HL-60 (cell line): ENCODE results near the gene C5orf24.
"Not testable (repeated sequence)": the region's sequence is repeated elsewhere in the genome, so short reads cannot be mapped to it uniquely, and the experiment has no call there.

Experiments used
- DNase-seq, 2 experiments: peaks; one replicate each; pipeline ENCODE4 v3.0.0-alpha.2; 2010 to 2020; ENCODE audit warnings: low read depth in 1 of 2, low spot score in 1 of 2
- H3K27ac ChIP-seq: fragments of 250-450 bp; sonication (Bioruptor Pico); replicated peaks from 2 replicates; pipeline ENCODE4 v1.5.1; 2020; ENCODE audit warnings: mild to moderate bottlenecking, moderate library complexity
- H3K27me3 ChIP-seq: fragments of 250-450 bp; sonication (Bioruptor Pico); 2 replicates; pipeline ENCODE4 v1.5.1; 2021; ENCODE audit warnings: mild to moderate bottlenecking, moderate library complexity; ENCODE audit not compliant: insufficient read depth, poor library complexity, severe bottlenecking
- H3K4me3 ChIP-seq: replicated peaks from 2 replicates; pipeline ENCODE4 v1.5.1; 2011; ENCODE audit warnings: mild to moderate bottlenecking, control low read depth, low read length; ENCODE audit not compliant: insufficient read depth
- GABPA ChIP-seq: IDR thresholded peaks from 2 replicates; pipeline ENCODE4 v1.6.1; 2012; ENCODE audit warnings: low read depth
- POLR2AphosphoS5 ChIP-seq: IDR thresholded peaks from 2 replicates; pipeline ENCODE4 v1.6.1; 2012; ENCODE audit warnings: low read depth
- SPI1 ChIP-seq: IDR thresholded peaks from 2 replicates; pipeline ENCODE4 v1.6.1; 2012; ENCODE audit warnings: low read depth, mild to moderate bottlenecking, borderline replicate concordance
- TF ChIP-seq, protein P1 (sequence below): IDR thresholded peaks from 2 replicates; pipeline ENCODE4 v1.6.1; 2012; ENCODE audit warnings: low read depth; ENCODE audit not compliant: insufficient replicate concordance
- TF ChIP-seq, protein P2 (sequence below): IDR thresholded peaks from one replicate; pipeline ENCODE4 v1.5.1; 2011; ENCODE audit warnings: low read length, control low read depth, inconsistent platforms; ENCODE audit not compliant: insufficient read depth

C5orf24 gene

DNA sequence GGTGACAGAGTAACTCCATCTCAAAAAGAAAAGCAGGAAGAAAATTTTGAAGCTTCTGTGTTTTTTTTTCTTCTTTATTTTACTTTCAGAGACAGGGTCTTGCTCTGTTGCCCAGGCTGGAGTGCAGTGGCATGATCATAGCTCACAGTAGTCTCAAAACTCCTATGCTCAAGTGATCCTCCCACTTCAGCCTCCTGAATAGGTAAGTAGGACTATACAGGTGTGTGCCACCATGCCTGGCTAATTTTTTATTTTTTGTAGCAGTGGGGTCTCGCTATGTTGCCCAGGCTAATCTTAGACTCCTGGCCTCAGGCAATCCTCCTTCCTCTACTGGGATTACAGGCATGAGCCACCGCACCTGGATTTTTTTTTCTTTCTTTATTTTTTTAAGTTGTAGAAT, 10.1 kb upstream of the C5orf24 start:
- Histone ChIP-seq H3K27ac (no peak overlapping the region), H3K27me3 (no peaks in the 10 kb centered on the region), H3K4me3 (no peak overlapping the region)
- TF ChIP-seq GABPA, result no peak
- no peak for TF ChIP-seq POLR2AphosphoS5
- TF ChIP-seq SPI1, result no peak
- TF ChIP-seq, protein P1, sequence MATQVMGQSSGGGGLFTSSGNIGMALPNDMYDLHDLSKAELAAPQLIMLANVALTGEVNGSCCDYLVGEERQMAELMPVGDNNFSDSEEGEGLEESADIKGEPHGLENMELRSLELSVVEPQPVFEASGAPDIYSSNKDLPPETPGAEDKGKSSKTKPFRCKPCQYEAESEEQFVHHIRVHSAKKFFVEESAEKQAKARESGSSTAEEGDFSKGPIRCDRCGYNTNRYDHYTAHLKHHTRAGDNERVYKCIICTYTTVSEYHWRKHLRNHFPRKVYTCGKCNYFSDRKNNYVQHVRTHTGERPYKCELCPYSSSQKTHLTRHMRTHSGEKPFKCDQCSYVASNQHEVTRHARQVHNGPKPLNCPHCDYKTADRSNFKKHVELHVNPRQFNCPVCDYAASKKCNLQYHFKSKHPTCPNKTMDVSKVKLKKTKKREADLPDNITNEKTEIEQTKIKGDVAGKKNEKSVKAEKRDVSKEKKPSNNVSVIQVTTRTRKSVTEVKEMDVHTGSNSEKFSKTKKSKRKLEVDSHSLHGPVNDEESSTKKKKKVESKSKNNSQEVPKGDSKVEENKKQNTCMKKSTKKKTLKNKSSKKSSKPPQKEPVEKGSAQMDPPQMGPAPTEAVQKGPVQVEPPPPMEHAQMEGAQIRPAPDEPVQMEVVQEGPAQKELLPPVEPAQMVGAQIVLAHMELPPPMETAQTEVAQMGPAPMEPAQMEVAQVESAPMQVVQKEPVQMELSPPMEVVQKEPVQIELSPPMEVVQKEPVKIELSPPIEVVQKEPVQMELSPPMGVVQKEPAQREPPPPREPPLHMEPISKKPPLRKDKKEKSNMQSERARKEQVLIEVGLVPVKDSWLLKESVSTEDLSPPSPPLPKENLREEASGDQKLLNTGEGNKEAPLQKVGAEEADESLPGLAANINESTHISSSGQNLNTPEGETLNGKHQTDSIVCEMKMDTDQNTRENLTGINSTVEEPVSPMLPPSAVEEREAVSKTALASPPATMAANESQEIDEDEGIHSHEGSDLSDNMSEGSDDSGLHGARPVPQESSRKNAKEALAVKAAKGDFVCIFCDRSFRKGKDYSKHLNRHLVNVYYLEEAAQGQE, result no peak
- TF ChIP-seq, protein P2, sequence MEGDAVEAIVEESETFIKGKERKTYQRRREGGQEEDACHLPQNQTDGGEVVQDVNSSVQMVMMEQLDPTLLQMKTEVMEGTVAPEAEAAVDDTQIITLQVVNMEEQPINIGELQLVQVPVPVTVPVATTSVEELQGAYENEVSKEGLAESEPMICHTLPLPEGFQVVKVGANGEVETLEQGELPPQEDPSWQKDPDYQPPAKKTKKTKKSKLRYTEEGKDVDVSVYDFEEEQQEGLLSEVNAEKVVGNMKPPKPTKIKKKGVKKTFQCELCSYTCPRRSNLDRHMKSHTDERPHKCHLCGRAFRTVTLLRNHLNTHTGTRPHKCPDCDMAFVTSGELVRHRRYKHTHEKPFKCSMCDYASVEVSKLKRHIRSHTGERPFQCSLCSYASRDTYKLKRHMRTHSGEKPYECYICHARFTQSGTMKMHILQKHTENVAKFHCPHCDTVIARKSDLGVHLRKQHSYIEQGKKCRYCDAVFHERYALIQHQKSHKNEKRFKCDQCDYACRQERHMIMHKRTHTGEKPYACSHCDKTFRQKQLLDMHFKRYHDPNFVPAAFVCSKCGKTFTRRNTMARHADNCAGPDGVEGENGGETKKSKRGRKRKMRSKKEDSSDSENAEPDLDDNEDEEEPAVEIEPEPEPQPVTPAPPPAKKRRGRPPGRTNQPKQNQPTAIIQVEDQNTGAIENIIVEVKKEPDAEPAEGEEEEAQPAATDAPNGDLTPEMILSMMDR, result no peak
- no peak for DNase-seq

DNA sequence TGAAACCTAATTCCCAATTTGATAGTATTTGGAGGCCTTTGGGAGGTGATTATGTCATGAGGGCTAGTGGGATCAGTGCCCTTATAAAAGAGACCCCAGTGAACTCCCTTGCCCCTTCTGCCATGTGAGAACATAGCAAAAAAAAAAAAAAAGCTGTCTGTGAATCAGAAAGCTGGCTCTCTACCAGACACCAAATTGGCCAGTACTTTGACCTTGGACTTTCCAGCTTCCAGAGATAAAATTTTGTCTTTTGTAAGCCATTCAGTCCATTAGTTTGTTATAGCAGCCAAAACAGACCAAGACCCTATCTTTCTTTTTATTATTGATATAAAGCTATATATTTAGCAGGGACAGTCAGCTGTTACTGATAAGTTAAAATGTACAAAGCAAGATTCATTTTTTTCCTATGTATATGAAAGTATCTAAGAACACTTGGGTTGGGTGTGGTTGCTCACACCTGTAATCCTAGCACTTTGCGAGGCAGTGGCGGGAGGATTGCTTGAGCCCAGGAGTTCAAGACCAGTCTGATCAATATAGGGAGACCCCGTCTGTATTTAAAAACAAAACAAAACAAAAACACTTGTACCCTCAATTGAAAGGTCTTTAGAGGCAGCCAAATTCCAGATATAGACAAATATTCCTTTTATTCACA, 8.1 kb upstream of the C5orf24 start:
- H3K27me3 ChIP-seq, result no peaks in the 10 kb centered on the region
- TF ChIP-seq POLR2AphosphoS5 (no peak), SPI1 (no peak), GABPA (no peak)
- TF ChIP-seq, protein P2, result no peak
- TF ChIP-seq, protein P1, result no peak
- no peak overlapping the region for H3K27ac ChIP-seq
- H3K4me3 ChIP-seq, result no peak overlapping the region
- no peak for DNase-seq

DNA sequence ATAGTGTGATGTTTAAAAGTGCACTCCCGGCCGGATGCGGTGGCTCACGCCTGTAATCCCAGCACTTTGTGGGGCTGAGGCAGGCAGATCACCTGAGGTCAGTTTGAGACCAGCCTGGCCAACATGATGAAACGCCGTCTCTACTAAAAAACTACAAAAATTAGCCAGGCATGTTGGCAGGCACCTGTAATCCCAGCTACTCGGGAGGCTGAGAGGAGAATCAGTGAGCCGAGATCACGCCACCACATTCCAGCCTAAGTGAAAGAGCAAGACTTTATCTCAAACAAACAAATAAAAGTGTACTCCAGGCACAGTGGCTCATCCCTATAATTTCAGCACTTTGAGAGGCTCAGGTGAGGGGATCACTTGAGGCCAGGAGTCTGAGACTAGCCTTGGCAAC, 7.4 kb upstream of the C5orf24 start:
- not testable (repeated sequence) for H3K27me3 ChIP-seq, H3K4me3 ChIP-seq, H3K27ac ChIP-seq, DNase-seq

DNA sequence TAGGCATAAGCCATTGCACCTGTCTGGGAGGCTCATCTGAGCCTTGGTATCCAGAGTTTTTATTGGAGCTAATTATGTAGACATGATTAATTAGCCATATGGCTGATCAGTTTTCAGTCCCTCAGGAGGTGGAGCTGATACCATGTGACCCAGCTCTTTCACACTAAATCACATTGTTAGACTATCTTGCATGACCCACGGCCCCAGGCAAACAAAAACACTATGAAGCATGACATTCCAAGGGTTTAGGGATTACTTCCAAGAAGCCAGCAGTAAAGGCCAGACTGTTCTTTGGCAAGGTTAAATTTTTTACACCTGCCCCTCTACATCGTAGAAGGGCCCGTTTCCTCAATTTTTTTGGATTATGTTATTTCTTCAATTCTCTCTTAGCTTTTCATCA, 5.0 kb upstream of the C5orf24 start:
- Histone ChIP-seq H3K4me3 (no peak overlapping the region), H3K27ac (no peak overlapping the region), H3K27me3 (no peaks in the 10 kb centered on the region)
- no peak for DNase-seq
- TF ChIP-seq, protein P2, result no peak
- no peak for TF ChIP-seq POLR2AphosphoS5
- TF ChIP-seq, protein P1, result no peak
- no peak for TF ChIP-seq GABPA
- TF ChIP-seq SPI1, result no peak
